Measurements from ENCODE around the gene ADSS1.

GRCh38 chr14:104747876-104748275 is 23.8 kb downstream of the ADSS1 start:
- TF ChIP-seq CTCF (optimal IDR thresholded peaks at IDR 0.05 in 1 of 3, IDR thresholded peaks at IDR 0.05 in 1 of 3, conservative IDR thresholded peaks at IDR 0.05 in 1 of 3; ENCODE audit: extremely low read depth in 1 of 3, insufficient read depth in 2 of 3, low read length in 3 of 3) (no peak), EZH2 (IDR thresholded peaks at IDR 0.05; ENCODE audit: low read length) (no peak)

Measured in keratinocyte (primary cell).